Lung (tissue), 12 donors: ENCODE measurements around the gene RGS8. TPM values are rescaled to one million over a fixed set of nuclear protein-coding genes. Genes with fewer than 3 reads are reported as not detected.

Experiments
- ATAC-seq: fragments of 200-7000 bp; cut with Tn5 transposase; one replicate; pipeline ENCODE4 v1.9.1; 2020; ENCODE audit warnings: moderate number of reproducible peaks; ENCODE audit not compliant: insufficient read depth, low FRiP score
- DNase-seq, 3 donors: peaks; one replicate each; pipeline ENCODE4 v3.0.0-alpha.2; 2013 to 2017
- H3K27ac ChIP-seq, 2 donors: one replicate each; pipeline ENCODE4 v1.5.1; 2013; ENCODE audit warnings: mild to moderate bottlenecking in 2 of 2, moderate library complexity in 2 of 2, control low read depth in 1 of 2, inconsistent platforms in 1 of 2, low read depth in 1 of 2, low read length in 1 of 2
- H3K27me3 ChIP-seq, 3 donors: one replicate each; pipeline ENCODE4 v1.5.1; 2013; ENCODE audit warnings: low read length in 2 of 3; ENCODE audit not compliant: control insufficient read depth in 3 of 3, insufficient read depth in 3 of 3
- H3K36me3 ChIP-seq, 4 donors: one replicate each; pipeline ENCODE4 v1.5.1; 2013; ENCODE audit warnings: low read length in 4 of 4, mild to moderate bottlenecking in 1 of 4, moderate library complexity in 1 of 4; ENCODE audit not compliant: control insufficient read depth in 4 of 4, insufficient read depth in 4 of 4
- H3K4me1 ChIP-seq, 5 donors: one replicate each; pipeline ENCODE4 v1.5.1; 2013; ENCODE audit warnings: low read length in 5 of 5, mild to moderate bottlenecking in 2 of 5, moderate library complexity in 1 of 5; ENCODE audit not compliant: control insufficient read depth in 5 of 5, insufficient read depth in 5 of 5
- H3K4me3 ChIP-seq: one replicate; pipeline ENCODE4 v1.5.1; 2013; ENCODE audit warnings: mild to moderate bottlenecking, control low read depth, moderate library complexity
- H3K9ac ChIP-seq, 2 donors: one replicate each; pipeline ENCODE4 v1.5.1; 2013; ENCODE audit warnings: low read length in 2 of 2, control low read depth in 1 of 2; ENCODE audit not compliant: insufficient read depth in 1 of 2
- H3K9me3 ChIP-seq, 4 donors: one replicate each; pipeline ENCODE4 v1.5.1; 2013; ENCODE audit warnings: low read length in 3 of 4, mild to moderate bottlenecking in 1 of 4, moderate library complexity in 1 of 4; ENCODE audit not compliant: control insufficient read depth in 4 of 4, insufficient read depth in 3 of 4
- WGBS, 2 donors: extraction: QIAGEN DNeasy Blood & Tissue Kit; methylation state at CpG; one replicate each; pipeline ENCODE4 v1.1.7; 2013; 5-methylcytosine and 5-hydroxymethylcytosine counted together
- polyA plus RNA-seq, 2 donors: library from polyadenylated mRNA; stranded (reverse); fragments of 200-250 nt; gene quantifications; one replicate each; pipeline ENCODE4 v1.2.1, GENCODE V29; 2013
- total RNA-seq, 2 donors: library from RNA; depleted of rRNA in 1 of 2; stranded (reverse); fragments of >200 nt in 1 of 2; gene quantifications; one replicate each; pipeline ENCODE4 v1.2.1, GENCODE V29; 2014 to 2021
- TF ChIP-seq, protein P1 (sequence below): IDR thresholded peaks from 2 replicates; pipeline ENCODE4 v1.5.1; 2012; ENCODE audit warnings: mild to moderate bottlenecking; ENCODE audit errors: control extremely low read depth, extremely low read depth
- donor health status: control.
- donor health status: control.
- donor health status: Bipolar disorder and iron deficiency.
- donor health status: healthy.
- donor health status: DM: yes; HTN: yes; CAD: no.

Gene RGS8
- total and polyA plus RNA-seq, 4 donors: 0.02 to 0.03 (median 0.02) TPM; not detected in 1

DNA sequence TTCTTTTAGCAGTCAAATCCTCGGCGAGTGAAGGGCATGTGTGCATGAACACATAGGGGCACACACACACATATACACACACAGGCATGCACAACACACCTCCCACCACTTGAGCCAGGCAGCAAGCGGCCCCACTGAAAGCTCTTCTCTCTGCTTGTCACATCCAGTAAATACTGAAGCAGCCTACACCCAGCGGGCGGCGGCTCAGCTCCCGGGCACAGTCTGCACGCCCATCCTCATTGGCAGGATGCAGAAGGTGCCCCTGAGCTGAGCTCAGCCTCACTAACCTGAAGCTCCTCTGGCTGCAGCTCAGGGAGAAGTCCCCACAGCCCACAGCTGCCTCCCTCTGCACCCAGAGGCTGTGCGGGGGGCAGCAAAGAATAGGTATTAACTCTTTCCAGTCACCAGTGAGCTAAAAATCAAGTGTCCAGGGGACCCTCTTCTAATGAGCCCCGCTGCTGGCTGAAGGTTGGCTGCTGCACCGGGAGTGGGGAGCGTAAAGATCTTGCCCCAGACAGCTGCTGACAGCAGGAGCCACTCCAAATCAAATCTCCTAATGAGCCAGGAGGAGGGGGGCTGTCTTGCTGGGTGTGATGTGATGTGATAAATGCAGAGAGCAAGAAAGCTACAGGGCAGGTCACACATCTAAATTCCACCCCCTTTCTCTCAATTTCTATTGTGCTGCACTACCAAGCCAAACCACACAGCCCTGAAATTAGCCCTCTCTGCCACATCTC, 12.5 kb downstream of the RGS8 start:
- no peak overlapping the region for H3K4me3 ChIP-seq
- ATAC-seq (no peak), DNase-seq (peak in 2 of 3 donors; percentile 15 to 28)
- H3K27ac ChIP-seq: no peak overlapping the region
- H3K9ac ChIP-seq: no peak overlapping the region
- peaks cover 0 to 4% (median 0%) of the 10 kb centered on the region in 3 donors for H3K27me3 ChIP-seq
- no peaks in the 10 kb centered on the region for H3K36me3 ChIP-seq
- TF ChIP-seq, protein P1, sequence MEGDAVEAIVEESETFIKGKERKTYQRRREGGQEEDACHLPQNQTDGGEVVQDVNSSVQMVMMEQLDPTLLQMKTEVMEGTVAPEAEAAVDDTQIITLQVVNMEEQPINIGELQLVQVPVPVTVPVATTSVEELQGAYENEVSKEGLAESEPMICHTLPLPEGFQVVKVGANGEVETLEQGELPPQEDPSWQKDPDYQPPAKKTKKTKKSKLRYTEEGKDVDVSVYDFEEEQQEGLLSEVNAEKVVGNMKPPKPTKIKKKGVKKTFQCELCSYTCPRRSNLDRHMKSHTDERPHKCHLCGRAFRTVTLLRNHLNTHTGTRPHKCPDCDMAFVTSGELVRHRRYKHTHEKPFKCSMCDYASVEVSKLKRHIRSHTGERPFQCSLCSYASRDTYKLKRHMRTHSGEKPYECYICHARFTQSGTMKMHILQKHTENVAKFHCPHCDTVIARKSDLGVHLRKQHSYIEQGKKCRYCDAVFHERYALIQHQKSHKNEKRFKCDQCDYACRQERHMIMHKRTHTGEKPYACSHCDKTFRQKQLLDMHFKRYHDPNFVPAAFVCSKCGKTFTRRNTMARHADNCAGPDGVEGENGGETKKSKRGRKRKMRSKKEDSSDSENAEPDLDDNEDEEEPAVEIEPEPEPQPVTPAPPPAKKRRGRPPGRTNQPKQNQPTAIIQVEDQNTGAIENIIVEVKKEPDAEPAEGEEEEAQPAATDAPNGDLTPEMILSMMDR: no peak
- H3K9me3 ChIP-seq: peaks cover 0 to 2% (median 0%) of the 10 kb centered on the region in 4 donors
- WGBS, 2 donors: 44 to 55% methylated on average over 12 of the region's 12 CpGs
- peaks cover 0 to 7% (median 2%) of the 10 kb centered on the region in 5 donors for H3K4me1 ChIP-seq

DNA sequence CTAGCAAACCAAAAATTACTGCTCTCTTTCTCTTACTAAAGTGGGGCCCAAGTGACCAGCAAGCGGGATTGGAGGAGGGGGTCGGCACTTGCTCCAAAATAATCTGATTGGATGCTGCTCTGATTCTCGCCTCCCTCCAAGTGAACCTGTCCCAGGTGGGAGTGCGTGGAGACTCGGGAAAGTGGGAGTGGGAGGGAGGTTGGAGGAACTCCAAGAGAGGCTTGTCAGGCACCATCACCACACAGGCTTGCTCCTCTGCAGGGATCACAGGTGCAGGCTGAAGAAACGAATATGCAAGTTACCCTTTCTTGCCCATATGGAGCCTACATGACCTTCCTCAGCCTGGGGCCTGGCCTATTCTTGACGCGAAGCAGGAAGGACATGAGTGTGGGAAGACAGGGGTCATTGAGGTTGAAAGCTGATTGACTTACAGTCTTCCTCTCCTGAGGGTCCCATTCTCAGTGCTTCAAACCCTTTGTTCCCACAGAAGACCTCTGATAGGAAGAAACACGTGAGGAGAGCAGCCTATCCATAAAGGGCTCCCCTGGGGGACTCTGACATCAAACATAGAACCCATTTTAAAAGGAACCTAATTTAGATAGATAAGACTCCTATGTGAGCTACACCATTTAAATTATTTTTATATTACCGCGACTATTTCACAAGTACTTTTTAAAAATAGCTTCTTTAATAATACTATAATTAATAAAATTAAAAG, 14.2 kb downstream of the RGS8 start:
- TF ChIP-seq, protein P1: no peak
- Histone ChIP-seq H3K27ac (no peak overlapping the region), H3K9me3 (peaks cover 0 to 2% (median 0%) of the 10 kb centered on the region in 4 donors), H3K4me3 (no peak overlapping the region), H3K4me1 (peaks cover 0 to 7% (median 0%) of the 10 kb centered on the region in 5 donors), H3K27me3 (peaks cover 0 to 4% (median 0%) of the 10 kb centered on the region in 3 donors), H3K36me3 (no peaks in the 10 kb centered on the region), H3K9ac (no peak overlapping the region)
- 90 to 92% methylated on average over 11 of the region's 11 CpGs for whole genome bisulfite sequencing, 2 donors
- ATAC-seq (no peak), DNase-seq (no peak)

DNA sequence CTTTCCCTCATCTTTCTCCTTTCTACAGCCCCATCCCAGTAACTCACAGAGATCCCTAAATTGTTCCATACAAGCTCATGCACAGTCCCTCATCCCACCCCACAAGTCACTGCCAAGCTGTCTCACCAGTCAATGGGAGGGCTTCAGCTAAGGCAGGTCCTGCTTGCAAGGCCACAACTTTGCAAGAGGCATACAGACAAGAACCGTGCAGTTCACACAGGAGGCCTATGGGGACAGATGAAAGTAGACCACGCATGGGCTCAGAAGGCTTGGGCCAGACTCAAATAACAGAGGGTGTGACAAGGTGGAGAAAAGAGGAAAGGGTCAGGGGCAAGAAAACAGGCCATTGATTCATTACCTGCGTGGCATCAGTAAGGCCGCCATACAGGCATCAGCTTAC, 15.1 kb downstream of the RGS8 start:
- Histone ChIP-seq H3K27ac (no peak overlapping the region), H3K36me3 (no peaks in the 10 kb centered on the region), H3K4me1 (peaks cover 0 to 7% (median 0%) of the 10 kb centered on the region in 5 donors), H3K4me3 (no peak overlapping the region), H3K9ac (no peak overlapping the region), H3K9me3 (peaks cover 0 to 2% (median 0%) of the 10 kb centered on the region in 4 donors), H3K27me3 (peaks cover 0 to 4% (median 0%) of the 10 kb centered on the region in 3 donors)
- DNase-seq: no peak
- TF ChIP-seq, protein P1: no peak
- 93 to 95% methylated on average over 4 of the region's 4 CpGs for WGBS, 2 donors
- ATAC-seq: no peak
